NAMALWA (cell line): Measurements from ENCODE around the gene BICDL2.
A peak's percentile ranks its signal among the peaks of the same experiment; 100 is the strongest.

Experiments
- DNase-seq: peaks from one replicate; pipeline ENCODE4 v3.0.0-alpha.2; 2015; ENCODE audit warnings: low spot score

BICDL2 gene

DNA sequence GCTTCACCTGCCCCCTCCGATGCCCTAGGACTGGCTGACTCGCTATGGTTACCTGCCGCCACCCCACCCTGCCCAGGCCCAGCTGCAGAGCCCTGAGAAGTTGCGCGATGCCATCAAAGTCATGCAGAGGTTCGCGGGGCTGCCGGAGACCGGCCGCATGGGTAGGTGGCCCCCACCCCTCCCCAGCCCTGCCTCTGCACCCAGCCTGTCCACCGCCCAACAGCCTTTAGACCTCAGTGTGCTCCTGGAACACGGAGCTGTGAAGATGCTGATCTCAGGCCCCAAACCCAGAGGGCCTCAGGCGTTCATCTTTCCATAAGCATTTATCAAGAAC, 10.6 kb upstream of the BICDL2 start:
- DNase-seq = no peak

DNA sequence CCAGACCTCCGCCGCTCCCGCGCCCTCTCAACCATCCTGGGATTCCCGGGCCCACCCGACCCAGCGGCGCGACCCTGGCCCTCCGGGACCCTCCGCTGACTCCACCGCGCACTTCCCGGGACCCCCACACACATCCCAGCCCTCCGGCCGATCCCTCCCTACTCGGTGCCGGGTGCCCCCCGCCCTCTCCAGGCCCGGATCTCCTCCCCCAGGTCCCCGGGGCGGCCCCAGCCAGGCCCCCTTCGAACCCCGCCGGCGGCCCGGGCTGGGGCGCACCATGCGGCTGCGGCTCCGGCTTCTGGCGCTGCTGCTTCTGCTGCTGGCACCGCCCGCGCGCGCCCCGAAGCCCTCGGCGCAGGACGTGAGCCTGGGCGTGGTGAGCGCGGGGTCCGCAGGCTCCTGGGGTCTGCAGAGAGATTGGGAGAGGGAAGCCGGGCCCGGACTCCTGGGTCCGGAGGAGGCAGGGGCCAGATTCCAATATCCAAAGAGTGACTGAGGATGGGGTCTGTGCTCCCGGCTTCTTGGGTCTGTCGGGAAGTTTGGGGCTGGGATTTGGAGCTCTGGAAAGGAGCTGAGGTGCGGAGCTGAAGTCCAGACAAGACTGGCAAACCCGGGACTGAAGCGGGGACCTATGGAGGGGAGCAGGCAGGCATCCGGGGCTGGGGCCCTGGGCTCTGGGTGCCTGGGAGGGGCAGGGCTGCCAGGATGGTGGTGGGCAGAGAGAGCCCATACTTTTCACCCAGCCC, 10.1 kb upstream of the BICDL2 start:
- no peak for DNase-seq

- DNase-seq = no peak
Observed at GRCh38 chr16:3045758-3046640, 9.3 kb upstream of the BICDL2 start, which contains the start of gene MMP25. Gene MMP25 (plus strand): TSS chr16:3046561. CDS start chr16:3046918, 357 bp downstream.

GRCh38 chr16:3044708-3045107, 8.0 kb upstream of the BICDL2 start:
- DNase-seq = no peak

DNA sequence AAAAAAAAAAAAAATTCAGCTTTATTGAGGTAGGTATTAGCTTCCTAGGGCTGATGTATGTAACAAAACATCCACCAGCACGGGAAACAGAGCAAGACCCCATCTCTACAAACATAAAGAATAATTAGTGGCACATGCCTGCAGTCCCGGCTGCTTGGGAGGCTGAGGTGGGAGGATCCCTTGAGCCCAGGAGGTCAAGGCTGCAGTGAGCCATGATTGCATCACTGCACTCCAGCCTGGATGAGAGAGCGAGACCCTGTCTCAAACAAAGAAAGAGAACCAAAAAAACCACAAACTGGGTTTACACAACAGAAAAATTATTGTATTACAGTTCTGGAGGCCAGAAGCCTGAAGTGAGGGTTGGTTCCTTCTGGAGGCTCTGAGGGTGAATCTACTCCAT, 5.6 kb upstream of the BICDL2 start:
- no peak for DNase-seq

- no peak for DNase-seq
Observed at GRCh38 chr16:3038896-3039295, 2.2 kb upstream of the BICDL2 start.

GRCh38 chr16:3038256-3038655, 1.5 kb upstream of the BICDL2 start:
- DNase-seq = no peak

- no peak for DNase-seq
Observed at GRCh38 chr16:3035972-3036725, 595 bp downstream of the BICDL2 start.

DNA sequence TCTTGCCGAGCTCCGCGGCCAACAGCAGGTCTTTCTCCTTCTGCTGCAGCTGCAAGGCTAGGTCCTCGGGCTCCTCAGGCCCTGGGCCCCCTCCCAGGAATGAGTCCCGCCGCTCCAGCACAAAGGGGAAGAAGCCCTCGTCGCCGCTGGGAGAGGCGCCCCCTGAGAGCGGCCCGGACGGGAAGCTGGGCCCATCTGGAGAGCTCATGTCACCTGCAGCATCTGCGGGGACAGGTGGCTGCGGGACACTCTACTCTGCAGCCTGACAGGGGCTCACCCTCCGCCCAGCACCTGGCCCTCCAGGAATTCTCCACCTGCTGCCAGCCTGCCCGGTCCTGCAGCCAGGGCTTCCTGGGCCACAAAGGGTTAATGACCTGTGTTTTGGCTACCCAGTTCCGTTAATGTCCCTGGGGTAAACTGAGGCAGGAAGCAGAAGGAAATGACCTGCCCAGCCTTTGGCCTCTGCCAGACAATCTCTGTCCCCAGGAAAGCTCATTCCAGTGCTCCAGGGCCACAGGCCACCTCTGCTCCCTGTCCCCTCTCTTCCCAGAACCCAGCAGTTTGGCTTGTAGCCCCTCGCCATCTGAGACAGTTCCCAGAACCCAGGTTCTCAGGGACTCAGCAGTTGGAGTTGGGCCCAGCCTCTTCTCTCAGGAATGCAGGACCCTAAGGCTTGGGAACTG, 1.3 kb downstream of the BICDL2 start:
- DNase-seq = no peak

- no peak for DNase-seq
Observed at GRCh38 chr16:3032624-3033023, 4.1 kb downstream of the BICDL2 start.

- no peak for DNase-seq
Observed at GRCh38 chr16:3030222-3031212, 6.2 kb downstream of the BICDL2 start.

DNA sequence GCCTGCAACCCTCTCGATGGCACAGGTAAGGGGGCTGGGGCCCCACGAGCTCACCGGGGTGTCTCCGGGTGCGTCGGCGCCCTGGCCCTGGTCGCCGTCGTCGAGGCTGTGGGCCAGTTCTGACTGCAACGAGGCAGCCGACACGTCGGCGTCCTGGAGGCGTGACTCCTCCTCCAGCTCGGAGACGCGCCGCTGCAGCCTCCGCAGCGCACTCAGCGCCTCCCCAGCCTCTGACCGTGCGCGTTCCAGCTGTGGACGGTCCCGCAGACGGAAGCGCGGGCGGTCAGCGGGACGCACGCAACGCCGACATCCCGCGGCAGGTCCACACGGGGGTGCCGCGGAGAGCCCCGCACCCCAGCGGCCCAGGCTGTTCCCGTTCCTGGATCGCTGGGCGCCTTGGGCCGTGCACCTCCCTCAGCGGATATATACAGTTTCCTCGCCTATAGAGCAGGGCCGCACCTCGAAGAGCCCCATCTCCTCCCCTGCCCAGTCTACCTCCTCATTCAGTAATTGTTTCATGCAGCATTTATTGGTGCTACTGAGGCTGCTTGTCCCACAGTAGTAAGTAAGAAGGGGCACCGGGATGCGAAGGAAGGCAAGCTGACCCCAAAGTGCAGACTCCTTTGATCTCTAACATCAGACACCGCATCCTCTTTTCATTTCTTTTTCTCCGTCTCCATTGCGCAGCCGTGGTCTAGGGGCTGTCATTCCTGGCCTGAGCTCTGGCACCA, 7.1 kb downstream of the BICDL2 start:
- no peak for DNase-seq

DNA sequence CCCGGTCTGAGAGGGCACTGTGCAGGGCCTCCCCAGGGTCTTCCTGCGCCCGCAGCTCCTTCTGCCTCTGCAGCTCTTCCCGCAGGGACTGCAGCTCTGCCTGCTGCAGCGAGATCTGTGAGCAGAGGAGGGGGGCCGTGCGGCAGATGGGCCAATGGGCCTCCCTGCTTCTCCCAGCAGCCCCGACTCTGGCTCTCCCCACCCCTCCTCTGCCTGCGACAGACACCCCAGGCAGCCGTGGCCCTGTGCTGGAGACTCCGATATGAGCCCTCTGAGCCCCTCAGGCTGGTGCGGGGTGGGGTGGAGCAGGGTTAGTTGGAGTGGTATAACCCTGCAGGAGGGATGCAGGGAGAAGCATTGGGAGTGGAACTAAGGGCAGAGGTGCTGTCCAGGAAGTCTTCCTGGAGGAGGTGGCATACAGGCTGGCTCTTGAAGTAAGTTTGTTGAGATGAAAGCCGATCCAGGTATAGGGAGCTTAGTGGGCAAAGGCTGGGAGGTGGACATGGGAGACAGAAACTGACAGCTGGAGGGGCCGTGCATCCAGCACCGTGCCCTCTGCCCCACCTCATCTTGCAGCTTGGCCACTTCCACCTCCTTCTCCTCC, 7.9 kb downstream of the BICDL2 start:
- no peak for DNase-seq

DNA sequence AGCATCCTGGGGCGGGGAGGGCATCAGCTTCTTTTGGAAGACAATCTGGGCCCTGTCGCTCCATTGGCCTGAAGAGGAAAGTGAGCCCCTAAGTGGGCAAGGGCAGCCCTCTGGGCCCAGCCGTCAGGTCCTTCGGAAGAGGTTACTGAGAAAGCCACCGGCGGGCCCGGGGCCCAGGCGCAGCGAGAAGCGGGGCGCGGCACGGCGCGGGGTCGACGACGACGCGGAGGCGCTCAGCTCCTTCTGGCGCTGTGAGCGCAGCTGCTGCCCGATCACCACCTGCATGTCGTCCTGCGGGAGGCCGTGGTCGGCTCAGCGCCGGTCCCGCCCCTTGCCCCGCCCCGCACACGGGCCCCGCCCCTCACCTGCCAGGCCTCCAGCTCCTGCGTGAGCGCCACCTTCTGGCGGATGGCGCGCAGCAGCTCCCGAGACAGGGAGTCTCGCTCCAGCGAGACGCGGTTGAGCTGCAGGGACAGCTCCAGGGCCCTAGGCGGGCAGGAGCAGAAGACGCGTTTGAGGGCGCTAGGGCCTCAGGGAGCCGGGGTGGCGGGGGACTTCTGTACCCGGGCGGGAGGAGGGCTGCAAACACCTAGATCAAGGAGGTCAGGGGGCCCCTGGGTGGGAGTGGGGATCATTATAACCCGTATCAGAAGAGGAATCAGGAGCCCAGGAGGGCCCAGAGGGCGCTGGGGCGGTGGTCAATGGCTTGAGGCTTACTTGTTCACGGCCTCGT, 8.6 kb downstream of the BICDL2 start:
- DNase-seq = peak; percentile 94

DNA sequence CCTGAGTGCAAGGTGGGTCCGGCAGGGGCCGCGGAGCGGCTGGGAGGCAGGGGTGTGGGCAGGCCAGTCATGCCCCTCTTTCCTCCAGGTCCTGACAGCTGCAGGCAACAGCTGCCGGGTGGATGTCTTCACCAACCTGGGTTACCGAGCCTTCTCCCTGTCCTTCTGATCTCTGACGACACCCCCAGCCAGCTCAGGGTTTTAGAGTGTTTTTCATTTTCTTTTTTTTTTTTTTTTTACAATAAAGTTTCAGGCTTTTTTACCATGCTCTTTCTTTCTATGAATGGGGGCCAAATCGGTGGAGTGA, 9.3 kb downstream of the BICDL2 start:
- DNase-seq = no peak

GRCh38 chr16:3026609-3027488, 9.9 kb downstream of the BICDL2 start:
- DNase-seq = no peak

- DNase-seq = no peak
Observed at GRCh38 chr16:3026003-3026378, 10.8 kb downstream of the BICDL2 start.
